ENCODE measurements around the gene PCCA. TPM values are rescaled to one million over a fixed set of nuclear protein-coding genes. Genes with fewer than 3 reads are reported as not detected.

The PCCA gene
- total and polyA plus RNA-seq, 2 experiments from 2014 or later = 41.9 to 46.6 TPM

GRCh38 chr13:100510208-100510957 lies 421.5 kb downstream of the PCCA start:
- peak overlapping the region; percentile 33 for H3K4me3 Mint-ChIP-seq
- Histone ChIP-seq H3K27ac (ENCODE audit: low read depth) (peak overlapping the region; percentile 85), H4K20me1 (replicated peaks; ENCODE audit: insufficient read depth) (no peaks in the 10 kb centered on the region), H2AFZ (no peak overlapping the region), H3K9me2 (ENCODE audit: insufficient read depth) (no peaks in the 10 kb centered on the region), H3K4me3 (peak overlapping the region; percentile 4), H3K27me3 (ENCODE audit: insufficient read depth) (no peaks in the 10 kb centered on the region), H3K4me1 (ENCODE audit: insufficient read depth) (peaks cover 51% of the 10 kb centered on the region), H3K36me3 (ENCODE audit: insufficient read depth) (no peaks in the 10 kb centered on the region), H3K4me2 (peak overlapping the region; percentile 27), H3K79me2 (replicated peaks; ENCODE audit: insufficient read depth) (no peaks in the 10 kb centered on the region), H3F3A (replicated peaks; ENCODE audit: low read depth) (no peaks in the 10 kb centered on the region; the same call in 1 of the 2 replicates)
- ATAC-seq (peak; percentile 74), DNase-seq (ENCODE audit: low spot score) (peak; percentile 71)
- H3K9me3 Mint-ChIP-seq = no peaks in the 10 kb centered on the region
- no peaks in the 10 kb centered on the region; the same call in 1 of the 3 replicates for H3K36me3 Mint-ChIP-seq (ENCODE audit: low read depth)
- peaks cover 78% of the 10 kb centered on the region for H3K4me1 Mint-ChIP-seq
- TF ChIP-seq POLR2AphosphoS5 (IDR thresholded peaks at IDR 0.05; ENCODE audit: low read depth) (peak; percentile 32; the same call in 1 of the 2 replicates), ZNF462 (CRISPR knock-in tag; IDR thresholded peaks at IDR 0.05) (no peak), JUNB (IDR thresholded peaks at IDR 0.05; ENCODE audit: unreplicated experiment) (no peak), EZH2 (IDR thresholded peaks at IDR 0.05; ENCODE audit: low read depth, unreplicated experiment) (no peak), NANOG (IDR thresholded peaks at IDR 0.05; ENCODE audit: borderline replicate concordance) (peak; percentile 100), STAT1 (IDR thresholded peaks at IDR 0.05; ENCODE audit: unreplicated experiment) (no peak), CREB1 (CRISPR knock-in tag; IDR thresholded peaks at IDR 0.05; ENCODE audit: low read depth) (peak; percentile 54), ZNF114 (CRISPR knock-in tag; IDR thresholded peaks at IDR 0.05) (no peak), ZNF331 (CRISPR knock-in tag; IDR thresholded peaks at IDR 0.05; ENCODE audit: low read depth) (no peak)
- TF ChIP-seq, protein P1, sequence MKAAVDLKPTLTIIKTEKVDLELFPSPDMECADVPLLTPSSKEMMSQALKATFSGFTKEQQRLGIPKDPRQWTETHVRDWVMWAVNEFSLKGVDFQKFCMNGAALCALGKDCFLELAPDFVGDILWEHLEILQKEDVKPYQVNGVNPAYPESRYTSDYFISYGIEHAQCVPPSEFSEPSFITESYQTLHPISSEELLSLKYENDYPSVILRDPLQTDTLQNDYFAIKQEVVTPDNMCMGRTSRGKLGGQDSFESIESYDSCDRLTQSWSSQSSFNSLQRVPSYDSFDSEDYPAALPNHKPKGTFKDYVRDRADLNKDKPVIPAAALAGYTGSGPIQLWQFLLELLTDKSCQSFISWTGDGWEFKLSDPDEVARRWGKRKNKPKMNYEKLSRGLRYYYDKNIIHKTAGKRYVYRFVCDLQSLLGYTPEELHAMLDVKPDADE (IDR thresholded peaks at IDR 0.05) = no peak
- TF ChIP-seq, protein P2, sequence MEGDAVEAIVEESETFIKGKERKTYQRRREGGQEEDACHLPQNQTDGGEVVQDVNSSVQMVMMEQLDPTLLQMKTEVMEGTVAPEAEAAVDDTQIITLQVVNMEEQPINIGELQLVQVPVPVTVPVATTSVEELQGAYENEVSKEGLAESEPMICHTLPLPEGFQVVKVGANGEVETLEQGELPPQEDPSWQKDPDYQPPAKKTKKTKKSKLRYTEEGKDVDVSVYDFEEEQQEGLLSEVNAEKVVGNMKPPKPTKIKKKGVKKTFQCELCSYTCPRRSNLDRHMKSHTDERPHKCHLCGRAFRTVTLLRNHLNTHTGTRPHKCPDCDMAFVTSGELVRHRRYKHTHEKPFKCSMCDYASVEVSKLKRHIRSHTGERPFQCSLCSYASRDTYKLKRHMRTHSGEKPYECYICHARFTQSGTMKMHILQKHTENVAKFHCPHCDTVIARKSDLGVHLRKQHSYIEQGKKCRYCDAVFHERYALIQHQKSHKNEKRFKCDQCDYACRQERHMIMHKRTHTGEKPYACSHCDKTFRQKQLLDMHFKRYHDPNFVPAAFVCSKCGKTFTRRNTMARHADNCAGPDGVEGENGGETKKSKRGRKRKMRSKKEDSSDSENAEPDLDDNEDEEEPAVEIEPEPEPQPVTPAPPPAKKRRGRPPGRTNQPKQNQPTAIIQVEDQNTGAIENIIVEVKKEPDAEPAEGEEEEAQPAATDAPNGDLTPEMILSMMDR (conservative IDR thresholded peaks at IDR 0.05; ENCODE audit: low read depth in 2 of 2) = no peak
- TF ChIP-seq, protein P3, sequence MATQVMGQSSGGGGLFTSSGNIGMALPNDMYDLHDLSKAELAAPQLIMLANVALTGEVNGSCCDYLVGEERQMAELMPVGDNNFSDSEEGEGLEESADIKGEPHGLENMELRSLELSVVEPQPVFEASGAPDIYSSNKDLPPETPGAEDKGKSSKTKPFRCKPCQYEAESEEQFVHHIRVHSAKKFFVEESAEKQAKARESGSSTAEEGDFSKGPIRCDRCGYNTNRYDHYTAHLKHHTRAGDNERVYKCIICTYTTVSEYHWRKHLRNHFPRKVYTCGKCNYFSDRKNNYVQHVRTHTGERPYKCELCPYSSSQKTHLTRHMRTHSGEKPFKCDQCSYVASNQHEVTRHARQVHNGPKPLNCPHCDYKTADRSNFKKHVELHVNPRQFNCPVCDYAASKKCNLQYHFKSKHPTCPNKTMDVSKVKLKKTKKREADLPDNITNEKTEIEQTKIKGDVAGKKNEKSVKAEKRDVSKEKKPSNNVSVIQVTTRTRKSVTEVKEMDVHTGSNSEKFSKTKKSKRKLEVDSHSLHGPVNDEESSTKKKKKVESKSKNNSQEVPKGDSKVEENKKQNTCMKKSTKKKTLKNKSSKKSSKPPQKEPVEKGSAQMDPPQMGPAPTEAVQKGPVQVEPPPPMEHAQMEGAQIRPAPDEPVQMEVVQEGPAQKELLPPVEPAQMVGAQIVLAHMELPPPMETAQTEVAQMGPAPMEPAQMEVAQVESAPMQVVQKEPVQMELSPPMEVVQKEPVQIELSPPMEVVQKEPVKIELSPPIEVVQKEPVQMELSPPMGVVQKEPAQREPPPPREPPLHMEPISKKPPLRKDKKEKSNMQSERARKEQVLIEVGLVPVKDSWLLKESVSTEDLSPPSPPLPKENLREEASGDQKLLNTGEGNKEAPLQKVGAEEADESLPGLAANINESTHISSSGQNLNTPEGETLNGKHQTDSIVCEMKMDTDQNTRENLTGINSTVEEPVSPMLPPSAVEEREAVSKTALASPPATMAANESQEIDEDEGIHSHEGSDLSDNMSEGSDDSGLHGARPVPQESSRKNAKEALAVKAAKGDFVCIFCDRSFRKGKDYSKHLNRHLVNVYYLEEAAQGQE (IDR thresholded peaks at IDR 0.05; ENCODE audit: unreplicated experiment) = no peak
- peak overlapping the region; percentile 73 for H3K27ac Mint-ChIP-seq
- H3K27me3 Mint-ChIP-seq (ENCODE audit: insufficient read depth, low read depth, poor library complexity) = no peaks in the 10 kb centered on the region

Data from GM23338 (cell line).